GM10266 (cell line): ENCODE measurements around the gene SEC61A2.

Experiments used
- DNase-seq: peaks from one replicate; pipeline ENCODE4 v3.0.0; 2012; ENCODE audit errors: extremely low spot score
- TF ChIP-seq, protein P1 (sequence below): IDR thresholded peaks from 2 replicates; pipeline ENCODE4 v1.5.1; 2012; ENCODE audit warnings: mild to moderate bottlenecking, low read depth; ENCODE audit not compliant: control insufficient read depth, insufficient read depth; ENCODE audit errors: missing control alignments

Gene SEC61A2

DNA sequence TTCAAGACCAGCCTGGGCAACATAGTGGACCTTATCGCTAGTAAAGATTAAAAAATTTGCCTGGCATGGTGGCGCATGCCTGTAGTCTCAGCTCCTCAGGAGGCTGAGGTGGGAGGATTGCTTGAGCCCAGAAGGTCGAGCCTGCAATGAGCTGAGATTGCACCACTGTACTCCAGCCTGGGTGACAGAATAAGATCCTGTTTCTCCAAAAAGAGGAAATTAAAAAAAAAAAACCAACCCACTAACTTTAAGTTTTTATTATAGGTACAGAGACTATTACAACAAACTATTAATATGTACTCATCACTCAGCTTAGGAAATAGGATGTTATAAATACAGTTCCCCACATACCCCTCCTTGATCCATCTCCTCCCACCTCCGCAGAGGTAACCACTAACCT, 30.5 kb upstream of the SEC61A2 start:
- DNase-seq = no peak
- TF ChIP-seq, protein P1, sequence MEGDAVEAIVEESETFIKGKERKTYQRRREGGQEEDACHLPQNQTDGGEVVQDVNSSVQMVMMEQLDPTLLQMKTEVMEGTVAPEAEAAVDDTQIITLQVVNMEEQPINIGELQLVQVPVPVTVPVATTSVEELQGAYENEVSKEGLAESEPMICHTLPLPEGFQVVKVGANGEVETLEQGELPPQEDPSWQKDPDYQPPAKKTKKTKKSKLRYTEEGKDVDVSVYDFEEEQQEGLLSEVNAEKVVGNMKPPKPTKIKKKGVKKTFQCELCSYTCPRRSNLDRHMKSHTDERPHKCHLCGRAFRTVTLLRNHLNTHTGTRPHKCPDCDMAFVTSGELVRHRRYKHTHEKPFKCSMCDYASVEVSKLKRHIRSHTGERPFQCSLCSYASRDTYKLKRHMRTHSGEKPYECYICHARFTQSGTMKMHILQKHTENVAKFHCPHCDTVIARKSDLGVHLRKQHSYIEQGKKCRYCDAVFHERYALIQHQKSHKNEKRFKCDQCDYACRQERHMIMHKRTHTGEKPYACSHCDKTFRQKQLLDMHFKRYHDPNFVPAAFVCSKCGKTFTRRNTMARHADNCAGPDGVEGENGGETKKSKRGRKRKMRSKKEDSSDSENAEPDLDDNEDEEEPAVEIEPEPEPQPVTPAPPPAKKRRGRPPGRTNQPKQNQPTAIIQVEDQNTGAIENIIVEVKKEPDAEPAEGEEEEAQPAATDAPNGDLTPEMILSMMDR = no peak

DNA sequence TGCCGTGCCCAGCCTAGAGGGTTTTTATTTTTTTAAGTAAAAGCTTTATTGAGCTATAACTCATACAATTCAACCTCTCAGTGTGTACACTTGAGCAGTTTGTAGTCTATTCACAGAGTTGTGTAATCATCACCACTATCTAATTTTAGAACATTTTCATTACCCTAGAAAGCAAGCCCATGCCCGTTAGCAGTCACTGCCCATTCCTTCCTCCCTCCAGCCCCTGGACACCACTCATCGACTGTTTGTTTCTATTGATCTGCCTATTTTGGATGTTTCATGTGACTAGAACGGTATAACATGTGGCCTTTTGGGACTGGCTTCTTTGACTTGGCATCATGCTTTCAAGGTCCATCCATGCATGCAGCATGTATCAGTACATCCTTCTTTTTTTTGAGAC, 25.7 kb upstream of the SEC61A2 start:
- DNase-seq = no peak
- TF ChIP-seq, protein P1 = no peak

DNA sequence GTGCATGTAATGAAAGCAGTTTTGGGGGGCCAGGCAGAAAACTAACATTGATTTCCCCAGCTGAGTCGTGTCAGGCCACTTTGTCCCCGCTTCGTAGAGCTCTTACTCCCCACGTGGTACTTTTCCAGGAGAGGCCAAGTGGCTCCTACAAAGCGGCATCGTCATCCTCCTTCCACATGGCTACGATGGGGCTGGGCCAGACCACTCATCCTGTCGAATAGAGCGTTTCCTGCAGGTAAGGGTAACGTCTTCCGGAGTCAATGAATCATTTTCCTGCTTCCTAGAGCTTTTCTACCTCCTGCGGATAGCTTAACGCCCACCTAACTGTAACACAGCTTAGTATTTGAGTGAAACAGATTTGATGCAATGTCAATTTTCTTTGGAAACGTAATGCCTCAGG, 21.7 kb upstream of the SEC61A2 start:
- DNase-seq = no peak
- TF ChIP-seq, protein P1 = no peak

DNA sequence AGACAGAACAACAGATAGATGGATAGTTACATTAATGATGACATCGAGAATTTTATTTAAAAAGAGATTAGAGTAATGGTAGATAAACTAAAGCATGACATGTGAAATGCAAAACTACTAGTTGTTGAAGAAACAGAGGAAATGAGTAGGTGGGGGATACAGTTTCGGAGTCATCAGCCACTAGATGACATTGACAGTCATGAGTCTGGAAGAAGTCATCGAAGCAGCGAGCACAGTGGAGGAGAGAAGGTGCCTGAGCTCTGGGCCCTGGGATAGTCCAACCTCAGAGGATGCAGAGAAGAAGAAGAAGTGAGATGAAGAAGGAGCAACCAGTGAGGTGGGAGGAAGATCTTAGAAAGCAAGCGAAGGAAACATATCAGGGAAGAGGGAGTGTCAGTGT, 20.2 kb upstream of the SEC61A2 start:
- TF ChIP-seq, protein P1 = no peak
- DNase-seq = no peak

DNA sequence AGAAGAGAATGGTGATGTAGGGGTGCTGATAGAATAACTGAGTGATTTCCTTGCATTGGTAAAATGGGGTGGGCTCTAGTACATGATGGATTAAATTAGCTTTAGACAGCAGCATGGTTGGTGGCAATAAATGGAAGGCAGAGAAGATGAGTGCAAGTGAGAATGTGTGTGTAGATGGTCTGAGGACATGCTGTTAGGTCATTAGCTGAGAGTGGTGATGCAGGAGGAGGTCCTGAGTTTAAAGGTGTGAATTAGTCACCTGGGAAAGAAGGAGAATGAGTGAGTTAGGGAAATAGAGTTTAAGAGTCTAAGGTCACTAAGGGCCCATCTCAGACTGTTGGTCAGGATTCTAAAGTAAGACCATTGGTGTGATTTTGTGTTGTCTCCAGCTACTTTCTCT, 17.9 kb upstream of the SEC61A2 start:
- no peak for DNase-seq
- TF ChIP-seq, protein P1 = no peak

DNA sequence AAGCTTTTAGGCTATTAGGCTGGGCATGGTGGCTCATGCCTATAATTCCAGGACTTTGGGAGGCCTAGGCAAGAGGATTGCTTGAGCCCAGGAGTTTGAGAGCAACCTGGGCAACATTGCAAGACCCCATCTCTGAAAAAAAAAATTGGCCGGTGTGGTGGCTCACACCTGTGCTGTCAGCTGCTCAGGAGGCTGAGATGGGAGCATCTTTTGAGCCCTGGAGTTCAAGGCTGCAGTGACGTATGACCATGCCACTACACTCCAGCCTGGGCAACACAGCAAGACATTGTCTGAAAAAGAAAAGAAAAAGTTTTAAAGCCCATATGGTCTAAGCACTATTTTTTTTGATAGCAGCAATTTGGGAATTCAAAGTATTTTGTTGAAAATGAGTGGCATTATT, 15.8 kb upstream of the SEC61A2 start:
- TF ChIP-seq, protein P1 = no peak
- DNase-seq = no peak

DNA sequence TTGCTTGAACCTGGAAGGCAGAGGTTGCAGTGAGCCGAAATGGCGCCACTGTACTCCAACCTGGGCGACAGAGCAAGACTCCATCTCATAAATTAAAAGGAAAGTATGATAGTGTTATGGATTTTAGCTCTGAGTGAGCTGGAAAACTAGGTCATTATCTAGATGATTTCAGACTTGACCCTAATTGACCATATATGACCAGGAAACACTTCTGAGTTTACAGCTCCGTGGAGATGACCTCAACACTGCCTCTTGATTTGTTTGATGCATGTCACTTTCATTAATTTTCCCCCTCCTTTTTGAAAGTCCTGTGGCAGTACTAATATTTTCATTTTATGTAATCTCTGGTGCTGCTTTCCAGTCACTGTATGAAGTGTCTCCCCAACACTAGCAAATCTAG, 7.8 kb upstream of the SEC61A2 start:
- TF ChIP-seq, protein P1 = no peak
- peak; percentile 63 for DNase-seq
